Left lung (tissue), 10 donors: ENCODE measurements around the gene TRANK1. TPM values are rescaled to one million over a fixed set of nuclear protein-coding genes. Genes with fewer than 3 reads are reported as not detected.

ENCODE experiments used
- ATAC-seq: fragments of 200-7000 bp; cut with Tn5 transposase; one replicate; pipeline ENCODE4 v1.9.1; 2020; ENCODE audit warnings: moderate library complexity
- DNase-seq, 4 donors: peaks; one replicate each; pipeline ENCODE4 v3.0.0-alpha.2; 2013 to 2020
- H3K27ac ChIP-seq, 2 donors: fragments of 200-600 bp; sonication (generic) in 1 of 2; one replicate each; pipeline versions ENCODE4 v1.5.0 to v1.8.0; 2020 to 2021
- H3K27me3 ChIP-seq, 2 donors: fragments of 200-600 bp; sonication (generic) in 1 of 2; one replicate each; pipeline versions ENCODE4 v1.5.0 to v1.8.0; 2020 to 2021
- H3K36me3 ChIP-seq, 2 donors: fragments of 200-600 bp; sonication (generic) in 1 of 2; one replicate each; pipeline versions ENCODE4 v1.5.0 to v1.8.0; 2020 to 2021
- H3K4me1 ChIP-seq, 2 donors: fragments of 200-600 bp; one replicate each; pipeline ENCODE4 v1.8.0; 2021
- H3K4me3 ChIP-seq, 2 donors: fragments of 200-600 bp; sonication (generic) in 1 of 2; one replicate each; pipeline versions ENCODE4 v1.5.0 to v1.8.0; 2020 to 2021; ENCODE audit warnings: mild to moderate bottlenecking in 1 of 2
- H3K9me3 ChIP-seq, 2 donors: fragments of 200-600 bp; sonication (generic) in 1 of 2; one replicate each; pipeline versions ENCODE4 v1.5.0 to v1.8.0; 2020 to 2021
- CTCF ChIP-seq, 2 donors: fragments of 200-600 bp; sonication (generic) in 1 of 2; IDR thresholded peaks; one replicate each; pipeline versions ENCODE4 v1.5.0 to v1.8.0; 2021; ENCODE audit warnings: antibody characterized with exemption in 2 of 2
- intact Hi-C, 2 donors: fragments of 100-400 bp; cut with DNase I; formaldehyde crosslinking; loops; one replicate each; pipeline versions ENCODE4 v1.11.2 to v1.14.2; 2022
- polyA plus RNA-seq, 6 donors: library from polyadenylated mRNA; unstranded; fragments of 120-200 nt; gene quantifications; one replicate each; pipeline ENCODE4 v1.2.1, GENCODE V29; 2013; ENCODE audit not compliant: insufficient read length in 6 of 6
- total RNA-seq, 2 donors: library from RNA; stranded (reverse); fragmentation: NEBNext Ultra II Directional; extraction: Animal tissue kit (Norgen Biotek cat#: 25700); gene quantifications; one replicate each; pipeline ENCODE4 v1.2.1, GENCODE V29; 2021
- donor health status: DM: no; HTN: yes; CAD: no.
- donor health status: DM: no; HTN: no; CAD: no.

TRANK1 gene
- total and polyA plus RNA-seq, 8 donors: 23.5 to 26.6 (median 26.1) TPM

- no peak for TF ChIP-seq CTCF (IDR thresholded peaks at IDR 0.05)
- Histone ChIP-seq H3K9me3 (no peaks in the 10 kb centered on the region), H3K27me3 (no peaks in the 10 kb centered on the region), H3K27ac (no peak overlapping the region), H3K4me3 (no peak overlapping the region), H3K36me3 (peaks cover 0 to 37% of the 10 kb centered on the region in 2 donors), H3K4me1 (no peaks in the 10 kb centered on the region)
- ATAC-seq (no peak), DNase-seq (no peak)
- intact Hi-C loops: no loop called here
Observed at GRCh38 chr3:36824443-36824842, 120.4 kb downstream of the TRANK1 start.

GRCh38 chr3:36823806-36824205 lies 121.0 kb downstream of the TRANK1 start:
- DNase-seq (no peak), ATAC-seq (no peak)
- Histone ChIP-seq H3K36me3 (peaks cover 0 to 31% of the 10 kb centered on the region in 2 donors), H3K27me3 (no peaks in the 10 kb centered on the region), H3K4me1 (no peaks in the 10 kb centered on the region), H3K9me3 (no peaks in the 10 kb centered on the region), H3K4me3 (no peak overlapping the region), H3K27ac (no peak overlapping the region)
- TF ChIP-seq CTCF (IDR thresholded peaks at IDR 0.05): no peak
- intact Hi-C loops: no loop called here

GRCh38 chr3:36820083-36820482 lies 124.8 kb downstream of the TRANK1 start:
- Histone ChIP-seq H3K27ac (no peak overlapping the region), H3K9me3 (no peaks in the 10 kb centered on the region), H3K4me3 (no peak overlapping the region), H3K36me3 (peaks cover 0 to 7% of the 10 kb centered on the region in 2 donors), H3K4me1 (no peaks in the 10 kb centered on the region), H3K27me3 (no peaks in the 10 kb centered on the region)
- no peak for TF ChIP-seq CTCF (IDR thresholded peaks at IDR 0.05)
- ATAC-seq (no peak), DNase-seq (no peak)
- intact Hi-C loops: no loop called here

- Histone ChIP-seq H3K36me3 (no peaks in the 10 kb centered on the region), H3K27me3 (no peaks in the 10 kb centered on the region), H3K9me3 (no peaks in the 10 kb centered on the region), H3K4me1 (no peaks in the 10 kb centered on the region), H3K27ac (no peak overlapping the region), H3K4me3 (no peak overlapping the region)
- no peak for DNase-seq
- no peak for TF ChIP-seq CTCF (IDR thresholded peaks at IDR 0.05)
- ATAC-seq: no peak
- intact Hi-C loops: no loop called here
Observed at GRCh38 chr3:36817806-36818533, 126.9 kb downstream of the TRANK1 start.

- no peak for DNase-seq
- Histone ChIP-seq H3K36me3 (no peaks in the 10 kb centered on the region), H3K4me1 (no peaks in the 10 kb centered on the region), H3K9me3 (no peaks in the 10 kb centered on the region), H3K27me3 (no peaks in the 10 kb centered on the region), H3K27ac (no peak overlapping the region), H3K4me3 (no peak overlapping the region)
- no peak for ATAC-seq
- intact Hi-C loops: no loop called here
- no peak for TF ChIP-seq CTCF (IDR thresholded peaks at IDR 0.05)
Observed at GRCh38 chr3:36815375-36815774, 129.5 kb downstream of the TRANK1 start.
